Mesodermal cell (in vitro differentiated cells): ENCODE data around the gene ROPN1.

Experiments used
- H3K27ac ChIP-seq: 2 replicates; pipeline ENCODE4 v1.7.0; 2013; ENCODE audit warnings: mild to moderate bottlenecking, low read depth, low read length, moderate library complexity; ENCODE audit not compliant: severe bottlenecking
- H3K36me3 ChIP-seq: 2 replicates; pipeline ENCODE4 v1.7.1; 2013; ENCODE audit warnings: mild to moderate bottlenecking, low read length, moderate library complexity; ENCODE audit not compliant: control insufficient read depth, insufficient read depth
- H3K4me1 ChIP-seq: one replicate; pipeline ENCODE4 v1.7.1; 2013; ENCODE audit warnings: mild to moderate bottlenecking, low read length; ENCODE audit not compliant: insufficient read depth, control insufficient read depth, poor library complexity, severe bottlenecking
- H3K4me3 ChIP-seq: 2 replicates; pipeline ENCODE4 v1.7.0; 2013; ENCODE audit warnings: low read length, control low read depth, mild to moderate bottlenecking; ENCODE audit not compliant: insufficient read depth, poor library complexity, severe bottlenecking; ENCODE audit errors: extremely low read depth
- H3K9me3 ChIP-seq: 2 replicates; pipeline ENCODE4 v1.7.1; 2013; ENCODE audit warnings: mild to moderate bottlenecking, low read length, moderate library complexity; ENCODE audit not compliant: control insufficient read depth
- WGBS, 2 experiments: methylation state at CpG; one replicate each; pipeline ENCODE4 v1.1.5; 2013; ENCODE audit warnings: missing lambda C conversion rate in 2 of 2; ENCODE audit not compliant: insufficient coverage in 2 of 2; 5-methylcytosine and 5-hydroxymethylcytosine counted together

The ROPN1 gene

DNA sequence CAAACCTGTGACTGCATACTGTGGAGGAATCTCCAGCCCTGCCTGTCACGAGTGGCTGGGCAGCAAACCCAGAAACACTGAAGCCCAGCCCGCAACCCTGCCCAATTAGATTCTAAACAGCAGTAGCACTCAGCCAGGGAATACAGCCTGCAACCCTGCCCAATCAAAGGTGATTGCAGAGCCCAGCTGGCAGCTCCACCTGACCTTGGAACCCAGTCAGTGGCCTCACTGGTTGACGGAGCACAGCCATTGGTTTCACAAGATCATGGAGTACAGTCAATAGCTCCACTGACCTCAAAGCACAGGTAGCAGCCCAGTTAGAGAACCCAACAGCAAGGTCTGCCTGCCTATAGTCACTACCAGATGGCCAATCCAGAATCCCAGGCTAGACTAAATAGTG, 72.6 kb downstream of the ROPN1 start:
- Histone ChIP-seq H3K4me1 (no peaks in the 10 kb centered on the region), H3K9me3 (peaks cover 14% of the 10 kb centered on the region), H3K36me3 (peaks cover 57% of the 10 kb centered on the region), H3K4me3 (no peak overlapping the region), H3K27ac (no peak overlapping the region)
- 93 to 100% methylated on average over 3 of the region's 3 CpGs for WGBS, 2 experiments
